K562 (cell line): ENCODE data around the gene BLOC1S3. TPM values are rescaled to one million over a fixed set of nuclear protein-coding genes. Genes with fewer than 3 reads are reported as not detected.

Experiments
- ATAC-seq: fragments of 200-7000 bp; cut with Tn5 transposase; 3 replicates; pipeline ENCODE4 v1.9.1; 2020; ENCODE audit warnings: moderate library complexity
- BruUV-seq: library from RNA; stranded (reverse); fragments of 400-500 nt; replicated peaks from 2 replicates; lab custom pipeline; 2021; lab: Mats Ljungman, UMichigan
- CTCF ChIA-PET: fragments of 300-600 bp; formaldehyde crosslinking; extraction: SDS; loops from one replicate; lab custom pipeline; 2021; ENCODE audit warnings: low intra/inter-chr PET ratio; lab: Yijun Ruan, JAX
- POLR2A ChIA-PET: fragments of 300-600, 350-650 bp; sonication (Branson Sonifier 250); formaldehyde crosslinking; extraction: SDS; loops from one replicate; lab custom pipeline; 2021; ENCODE audit warnings: antibody characterized with exemption, inconsistent platforms; lab: Yijun Ruan, JAX
- DNase-seq, 4 experiments: peaks; one replicate each; pipeline versions ENCODE4 v3.0.0 to v3.0.0-alpha.2; 2011 to 2018; ENCODE audit warnings: low spot score in 3 of 4, mixed read lengths in 3 of 4; ENCODE audit errors: extremely low read depth in 1 of 4
- FAIRE-seq: peaks from 2 replicates; lab custom pipeline; 2011; peaks lifted over from hg19 to GRCh38; lab: Jason Lieb, UNC
- H2AFZ ChIP-seq: 2 replicates; pipeline ENCODE4 v1.6.0; 2011; ENCODE audit warnings: low read depth, low read length, control low read depth, inconsistent platforms
- H3K27ac ChIP-seq: fragments of 200-600 bp; 3 replicates; pipeline ENCODE4 v1.8.0; 2011; ENCODE audit warnings: low read depth, mild to moderate bottlenecking, control low read depth, inconsistent platforms, low read length, moderate library complexity, mixed read lengths; ENCODE audit errors: extremely low read depth
- H3K27me3 ChIP-seq, 2 experiments: fragments of 300-600 bp in 1 of 2; 2 replicates in 1 of 2; 3 replicates in 1 of 2; pipeline versions ENCODE4 v1.6.0 to v1.8.0; 2011; ENCODE audit warnings: inconsistent platforms in 2 of 2, low read length in 2 of 2, mild to moderate bottlenecking in 1 of 2, mixed read lengths in 1 of 2, moderate library complexity in 1 of 2; ENCODE audit not compliant: control insufficient read depth in 2 of 2, insufficient read depth in 2 of 2
- H3K36me3 ChIP-seq: fragments of 300-600 bp; 3 replicates; pipeline ENCODE4 v1.8.0; 2011; ENCODE audit warnings: mild to moderate bottlenecking, low read length, inconsistent platforms; ENCODE audit not compliant: control insufficient read depth, insufficient read depth
- H3K4me1 ChIP-seq, 2 experiments: fragments of 200-600 bp in 1 of 2; replicated peaks in 1 of 2; 2 replicates in 1 of 2; 3 replicates in 1 of 2; pipeline versions ENCODE4 v1.5.1 to v1.8.0; 2011; ENCODE audit warnings: inconsistent platforms in 2 of 2, low read length in 2 of 2, mild to moderate bottlenecking in 1 of 2, mixed read lengths in 1 of 2, moderate library complexity in 1 of 2; ENCODE audit not compliant: control insufficient read depth in 2 of 2, insufficient read depth in 2 of 2
- H3K4me2 ChIP-seq: 2 replicates; pipeline ENCODE4 v1.6.1; 2011; ENCODE audit warnings: low read length, control low read depth, inconsistent platforms, mixed read lengths; ENCODE audit not compliant: insufficient read depth
- H3K4me3 ChIP-seq: fragments of 200-600 bp; sonication (generic), shearing (Covaris generic); 2 replicates; pipeline ENCODE4 v1.5.1; 2016; ENCODE audit warnings: control low read depth, inconsistent platforms
- H3K79me2 ChIP-seq: fragments of 200-600 bp; 3 replicates; pipeline ENCODE4 v1.8.0; 2011; ENCODE audit warnings: low read length, inconsistent platforms; ENCODE audit not compliant: control insufficient read depth, insufficient read depth
- H3K9ac ChIP-seq, 2 experiments: 2 replicates each; pipeline versions ENCODE4 v1.6.0 to v1.6.1; 2011; ENCODE audit warnings: low read depth in 2 of 2, low read length in 2 of 2, control low read depth in 1 of 2, inconsistent platforms in 1 of 2, mild to moderate bottlenecking in 1 of 2, mixed read lengths in 1 of 2; ENCODE audit not compliant: insufficient read depth in 1 of 2
- H3K9me1 ChIP-seq: one replicate; pipeline ENCODE4 v1.6.0; 2011; ENCODE audit warnings: inconsistent platforms, mild to moderate bottlenecking, low read length, moderate library complexity; ENCODE audit not compliant: control insufficient read depth, insufficient read depth
- H3K9me3 ChIP-seq: replicated peaks from 2 replicates; pipeline ENCODE4 v1.5.1; 2011; ENCODE audit warnings: low read depth, low read length, inconsistent platforms; ENCODE audit not compliant: control insufficient read depth, insufficient read depth
- H4K20me1 ChIP-seq: replicated peaks from 2 replicates; pipeline ENCODE4 v1.6.1; 2011; ENCODE audit warnings: low read length, inconsistent platforms, mixed read lengths; ENCODE audit not compliant: control insufficient read depth, insufficient read depth
- ATF3 ChIP-seq, 2 experiments: fragments of 450-650 bp in 1 of 2; sonication (generic) in 1 of 2; formaldehyde crosslinking in 1 of 2; IDR thresholded peaks in 1 of 2; conservative IDR thresholded peaks in 1 of 2; 2 replicates each; pipeline versions ENCODE4 v1.6.1 to v1.8.1; 2016 to 2023; ENCODE audit warnings: mild to moderate bottlenecking in 2 of 2, moderate library complexity in 2 of 2, inconsistent platforms in 1 of 2, missing genetic modification reagents in 1 of 2
- POLR2G ChIP-seq: fragments of 200-400 bp; formaldehyde crosslinking; IDR thresholded peaks from 2 replicates; pipeline ENCODE4 v1.6.1; 2017; ENCODE audit warnings: low read depth, mild to moderate bottlenecking, antibody characterized with exemption, low read length, moderate library complexity
- WGBS: fragments of 100-300 bp; shearing (Covaris generic); methylation state at CpG from one replicate; pipeline ENCODE4 v1.1.6; 2016; ENCODE audit warnings: low coverage, mixed read lengths; ENCODE audit not compliant: insufficient coverage; ENCODE audit errors: missing lambda C conversion rate; 5-methylcytosine and 5-hydroxymethylcytosine counted together
- in situ Hi-C: fragments of 300-500 bp; cut with MboI; formaldehyde crosslinking; loops from 4 replicates; pipeline ENCODE4 v1.15.0; 2018; ENCODE audit warnings: inconsistent platforms, mixed read lengths
- intact Hi-C: fragments of 100-400 bp; cut with micrococcal nuclease; formaldehyde crosslinking; loops from 2 replicates; pipeline ENCODE4 v1.14.2; 2022
- polyA plus RNA-seq, 8 experiments: library from polyadenylated mRNA; depleted of rRNA in 4 of 8; stranded (reverse) in 5 of 8; unstranded in 3 of 8; fragments of >200 nt; fragmentation: Nextera tagmentation in 2 of 8; fragmentation: Illumina TruSeq in 1 of 8; extraction: Ambion mirVana in 2 of 8; extraction: Trizol in 1 of 8; gene quantifications; 2 replicates each; pipeline versions ENCODE4 v1.2.1 to v1.2.3, GENCODE V29; 2011 to 2014; ENCODE audit warnings: inconsistent platforms in 1 of 8, missing spikeins in 1 of 8
- total RNA-seq, 7 experiments: library from RNA; depleted of rRNA in 6 of 7; stranded (reverse); fragments of >200 nt in 6 of 7; fragmentation: Illumina TruSeq in 2 of 7; extraction: Trizol in 2 of 7; gene quantifications; 2 replicates each; pipeline versions ENCODE4 v1.2.1 to v1.2.3, GENCODE V29; 2011 to 2021; ENCODE audit warnings: low replicate concordance in 1 of 7

The BLOC1S3 gene
- total and polyA plus RNA-seq, 9 of the 15 experiments (the other 6 are each of a cell fraction or from before 2014, with no cell fraction given) = 3.9 to 20.2 (median 10.4) TPM

DNA sequence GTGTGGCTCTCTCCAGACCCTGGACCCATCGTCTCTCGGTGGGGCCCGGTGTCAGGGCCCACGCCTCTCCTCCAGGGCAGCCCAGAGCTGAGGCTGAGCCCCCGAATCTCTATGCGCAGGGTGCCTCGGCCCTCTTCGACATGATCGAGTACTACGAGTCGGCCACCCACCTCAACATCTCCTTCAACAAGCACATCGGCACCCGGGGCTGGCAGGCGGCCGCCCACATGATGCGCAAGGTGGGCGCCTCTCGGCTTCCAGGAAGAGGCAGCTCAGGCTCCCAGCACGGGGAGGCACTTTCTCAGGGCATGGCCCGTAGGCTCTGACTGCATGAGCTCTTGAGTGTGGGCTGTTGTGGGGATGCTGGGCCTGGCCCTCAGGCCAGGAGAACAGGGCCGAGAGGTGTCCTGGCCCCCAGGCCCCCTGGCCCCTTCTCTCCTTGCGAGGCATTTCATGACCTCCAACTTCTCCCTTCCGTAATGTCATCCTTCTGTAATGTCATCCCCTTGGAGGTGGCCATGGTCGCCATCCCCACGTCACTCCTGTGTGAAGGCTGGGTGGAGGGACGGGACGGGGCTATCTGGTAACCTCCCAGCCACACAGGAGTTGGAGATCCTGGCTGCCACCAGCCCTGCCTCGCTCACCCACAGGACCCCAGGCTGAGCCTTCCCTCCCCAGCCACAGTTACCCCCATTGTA, 37.2 kb upstream of the BLOC1S3 start:
- no peaks in the 10 kb centered on the region for H3K27me3 ChIP-seq
- H4K20me1 ChIP-seq = peaks cover 3% of the 10 kb centered on the region; the same call in 1 of the 2 replicates
- no peak overlapping the region for H3K4me2 ChIP-seq
- ATAC-seq (no peak), DNase-seq (no peak), FAIRE-seq (no peak)
- no peak overlapping the region for H3K4me3 ChIP-seq
- H3K36me3 ChIP-seq = peaks cover 51% of the 10 kb centered on the region; the same call in 1 of the 3 replicates
- H3K79me2 ChIP-seq = peaks cover 10% of the 10 kb centered on the region; the same call in 2 of the 3 replicates
- H3K4me1 ChIP-seq = peaks cover 0 to 62% of the 10 kb centered on the region in 2 experiments; a peak in 2 of 5 replicates
- TF ChIP-seq POLR2G (0 out of 2 replicates have a peak, but pooled peaks have one; percentile 25), ATF3 (IDR thresholded peaks at IDR 0.05) (no peak), ATF3 (CRISPR knock-in tag; conservative IDR thresholded peaks at IDR 0.05) (no peak)
- H2AFZ ChIP-seq = no peak overlapping the region
- intact Hi-C loops (no loop called here), in situ Hi-C loops (no loop called here)
- CTCF ChIA-PET = no interaction called here
- H3K9me1 ChIP-seq = no peaks in the 10 kb centered on the region
- no peaks in the 10 kb centered on the region for H3K9me3 ChIP-seq
- BruUV-seq = no TSS peak
- no peak overlapping the region for H3K27ac ChIP-seq
- peak overlapping the region in 1 of 2 experiments; percentile 56; a peak in 2 of 4 replicates for H3K9ac ChIP-seq
- 96% methylated on average over 24 of the region's 28 CpGs for WGBS
- POLR2A ChIA-PET = interaction anchor here (1.1 kb wide), 1 partner anchor 20 kb away, joined by 3 read pairs; the partner anchor contains the start of gene NKPD1
